CD1c-positive myeloid dendritic cell (primary cell): ENCODE measurements around the gene TNS4.

Experiments used
- DNase-seq: peaks from one replicate; pipeline ENCODE4 v3.0.0-alpha.2; 2016; ENCODE audit errors: extremely low spot score

TNS4 gene

GRCh38 chr17:40457369-40457768 lies 44.1 kb downstream of the TNS4 start:
- DNase-seq, result no peak

DNA sequence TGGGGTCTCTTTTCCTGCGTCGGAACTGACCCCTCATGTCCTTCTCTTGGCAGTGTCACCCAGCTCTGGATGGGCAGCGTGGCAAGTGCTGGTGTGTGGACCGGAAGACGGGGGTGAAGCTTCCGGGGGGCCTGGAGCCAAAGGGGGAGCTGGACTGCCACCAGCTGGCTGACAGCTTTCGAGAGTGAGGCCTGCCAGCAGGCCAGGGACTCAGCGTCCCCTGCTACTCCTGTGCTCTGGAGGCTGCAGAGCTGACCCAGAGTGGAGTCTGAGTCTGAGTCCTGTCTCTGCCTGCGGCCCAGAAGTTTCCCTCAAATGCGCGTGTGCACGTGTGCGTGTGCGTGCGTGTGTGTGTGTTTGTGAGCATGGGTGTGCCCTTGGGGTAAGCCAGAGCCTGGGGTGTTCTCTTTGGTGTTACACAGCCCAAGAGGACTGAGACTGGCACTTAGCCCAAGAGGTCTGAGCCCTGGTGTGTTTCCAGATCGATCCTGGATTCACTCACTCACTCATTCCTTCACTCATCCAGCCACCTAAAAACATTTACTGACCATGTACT lies 44.9 kb downstream of the TNS4 start:
- no peak for DNase-seq

GRCh38 chr17:40454613-40454995 lies 46.8 kb downstream of the TNS4 start:
- no peak for DNase-seq

- DNase-seq, result no peak
Observed at GRCh38 chr17:40453881-40454612, 47.4 kb downstream of the TNS4 start.

GRCh38 chr17:40452921-40453378 lies 48.5 kb downstream of the TNS4 start:
- DNase-seq, result no peak

DNA sequence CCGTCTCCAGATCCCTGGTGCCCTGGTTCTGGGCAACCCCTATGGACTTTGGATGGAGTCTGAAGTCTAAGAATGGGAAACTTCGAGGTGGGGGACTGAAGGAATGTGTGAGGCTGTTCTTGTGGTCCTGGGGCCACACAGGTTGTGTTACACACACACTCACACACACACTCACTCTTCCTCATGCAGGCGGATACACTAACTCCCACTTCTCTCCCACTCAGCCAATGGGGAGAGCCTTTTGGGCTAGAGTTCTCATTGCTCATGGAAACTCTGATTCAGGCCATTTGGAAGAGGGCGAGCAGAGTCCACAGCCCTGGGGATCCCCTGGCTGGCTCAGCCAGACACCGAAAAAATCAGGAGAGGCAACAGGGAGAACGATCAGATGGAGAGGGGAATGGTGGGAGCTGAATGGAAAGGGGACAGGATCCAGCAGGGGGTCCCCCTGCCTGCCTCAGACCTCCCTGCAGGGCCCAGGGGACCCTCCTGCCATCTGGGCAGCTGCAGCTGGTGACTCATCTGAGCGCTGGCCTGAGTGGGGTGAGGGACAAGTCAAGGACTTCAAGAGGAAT lies 49.1 kb downstream of the TNS4 start:
- DNase-seq, result no peak

DNA sequence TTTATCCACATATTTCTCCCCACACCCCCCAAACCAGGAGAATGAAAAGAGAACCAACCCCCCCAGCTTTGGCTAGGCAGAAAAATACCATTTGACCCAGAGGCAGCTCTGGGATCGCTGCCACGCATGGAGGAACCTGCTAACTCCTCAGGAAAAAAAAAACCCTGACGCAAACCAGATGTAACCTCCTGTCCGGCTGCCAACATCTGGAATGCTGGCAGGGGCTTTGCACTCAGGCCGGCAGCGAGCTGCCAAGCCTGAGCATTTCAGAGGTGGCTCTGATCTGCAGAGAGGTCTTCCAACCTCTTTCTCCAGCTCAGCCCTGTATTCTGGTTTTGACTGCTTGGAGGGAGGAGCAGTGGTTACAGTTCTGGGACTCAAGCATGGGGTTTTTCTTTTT lies 50.0 kb downstream of the TNS4 start:
- DNase-seq, result no peak

DNA sequence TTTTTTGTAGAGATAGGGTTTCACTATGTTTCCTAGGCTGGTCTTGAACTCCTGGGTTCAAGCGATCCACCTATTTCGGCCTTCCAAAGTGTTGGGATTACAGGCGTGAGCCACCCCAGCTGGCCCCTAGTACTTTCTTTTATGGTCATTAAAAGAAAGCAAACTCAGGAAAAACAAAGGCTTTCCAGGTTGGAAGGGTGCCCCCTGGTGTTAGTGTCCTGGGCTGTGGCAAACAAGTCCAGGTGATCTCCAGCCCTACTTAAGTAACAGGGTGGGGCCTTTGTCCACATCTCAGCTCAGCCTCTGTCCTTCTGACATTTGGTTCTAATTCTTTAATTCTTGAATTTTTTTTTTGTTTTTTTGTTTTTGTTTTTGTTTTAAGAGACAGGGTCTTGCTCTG lies 51.2 kb downstream of the TNS4 start:
- DNase-seq, result peak; percentile 38

DNA sequence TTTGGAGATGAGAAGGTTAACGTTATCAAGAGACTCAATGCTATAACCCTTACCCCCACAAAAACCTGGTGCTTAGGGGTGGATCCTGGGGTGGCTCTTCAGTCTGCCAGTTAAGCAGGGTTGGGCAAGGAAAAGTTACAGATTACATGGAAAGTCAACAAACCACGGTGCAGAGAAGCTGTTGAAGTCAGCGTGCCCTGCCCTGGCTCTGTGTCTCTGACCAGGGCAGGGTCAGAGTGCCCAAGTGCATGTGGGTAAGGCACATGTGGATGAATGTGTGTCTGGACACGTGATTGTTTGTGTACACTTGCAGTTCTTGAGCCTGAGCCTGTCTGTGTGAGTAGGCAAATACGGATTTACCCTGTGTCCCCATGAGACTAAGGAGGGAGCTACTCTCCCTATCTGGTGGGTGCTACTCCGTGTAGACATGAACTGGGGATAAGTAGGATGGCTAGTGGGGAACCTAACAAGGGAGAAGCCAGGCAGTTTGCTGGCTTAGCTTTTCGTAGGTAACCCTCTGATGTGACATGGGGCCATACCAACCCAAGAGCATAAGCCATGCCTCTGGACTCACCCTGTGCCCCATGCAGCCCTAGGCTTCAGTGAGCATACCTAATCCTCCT lies 52.7 kb downstream of the TNS4 start:
- no peak for DNase-seq

DNA sequence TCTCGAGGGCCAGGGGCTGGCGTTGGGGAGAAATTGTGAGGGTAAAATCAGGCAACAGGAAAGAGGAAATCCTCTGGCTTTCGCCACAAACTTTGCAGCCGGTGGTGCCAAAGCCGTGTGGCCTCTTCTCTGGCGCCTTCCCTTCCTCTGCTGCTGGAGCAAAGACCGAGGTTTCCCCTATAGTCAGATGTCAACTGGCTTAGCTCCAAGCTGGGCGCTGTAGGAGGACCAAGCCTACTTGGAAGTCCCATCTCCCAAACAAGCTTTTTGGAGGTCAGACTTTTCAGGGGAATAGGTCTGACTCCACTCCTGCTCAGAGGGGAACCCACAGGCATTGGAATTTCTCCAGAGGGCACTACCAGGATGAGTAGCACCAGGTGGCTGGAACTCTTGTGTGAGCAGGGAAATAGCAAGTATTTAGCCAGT lies 53.2 kb downstream of the TNS4 start:
- no peak for DNase-seq

DNA sequence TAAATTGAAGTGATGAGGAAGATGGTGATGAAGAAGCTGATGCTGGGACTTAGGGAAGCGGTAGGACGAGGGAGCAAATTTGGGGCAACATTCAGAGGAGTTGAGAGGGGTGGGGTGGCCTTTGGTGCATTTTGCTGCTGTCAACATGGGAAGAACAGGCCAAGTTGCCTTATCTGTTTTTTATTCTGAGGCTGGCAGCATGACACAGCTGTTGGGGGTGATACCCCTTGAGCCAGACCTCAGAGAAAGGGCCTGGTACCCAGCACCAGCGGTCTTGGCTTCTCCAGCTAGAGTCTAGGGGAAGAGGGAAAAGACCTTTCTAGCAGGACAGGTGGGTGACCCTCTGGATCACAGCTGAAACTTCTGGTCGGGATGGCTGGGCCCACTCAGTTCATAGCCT lies 53.6 kb downstream of the TNS4 start:
- DNase-seq, result no peak

DNA sequence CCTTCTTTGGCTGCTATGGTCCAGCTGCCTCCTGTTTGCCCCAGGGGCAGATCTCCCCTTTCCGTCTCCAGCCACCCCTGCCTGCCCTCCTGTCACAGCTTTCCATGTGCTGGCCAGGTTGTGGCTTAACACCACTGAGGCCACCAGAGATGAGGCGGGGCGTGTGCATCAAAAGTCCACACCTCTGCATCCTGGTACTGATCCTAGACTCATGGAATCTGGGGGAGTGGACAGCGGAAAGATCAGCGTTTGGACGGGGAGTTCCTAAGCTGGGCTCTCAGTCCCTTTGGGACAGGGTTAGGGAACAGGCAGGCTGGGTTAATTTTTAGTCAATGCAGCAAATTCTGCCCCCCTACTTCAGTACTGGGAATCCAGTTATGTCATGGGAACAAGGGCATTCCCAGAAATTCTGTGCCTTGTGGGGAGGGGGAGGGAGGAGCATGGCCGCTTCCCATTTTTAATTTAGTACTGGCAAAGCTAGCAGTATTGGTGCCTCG lies 54.2 kb downstream of the TNS4 start:
- no peak for DNase-seq

DNA sequence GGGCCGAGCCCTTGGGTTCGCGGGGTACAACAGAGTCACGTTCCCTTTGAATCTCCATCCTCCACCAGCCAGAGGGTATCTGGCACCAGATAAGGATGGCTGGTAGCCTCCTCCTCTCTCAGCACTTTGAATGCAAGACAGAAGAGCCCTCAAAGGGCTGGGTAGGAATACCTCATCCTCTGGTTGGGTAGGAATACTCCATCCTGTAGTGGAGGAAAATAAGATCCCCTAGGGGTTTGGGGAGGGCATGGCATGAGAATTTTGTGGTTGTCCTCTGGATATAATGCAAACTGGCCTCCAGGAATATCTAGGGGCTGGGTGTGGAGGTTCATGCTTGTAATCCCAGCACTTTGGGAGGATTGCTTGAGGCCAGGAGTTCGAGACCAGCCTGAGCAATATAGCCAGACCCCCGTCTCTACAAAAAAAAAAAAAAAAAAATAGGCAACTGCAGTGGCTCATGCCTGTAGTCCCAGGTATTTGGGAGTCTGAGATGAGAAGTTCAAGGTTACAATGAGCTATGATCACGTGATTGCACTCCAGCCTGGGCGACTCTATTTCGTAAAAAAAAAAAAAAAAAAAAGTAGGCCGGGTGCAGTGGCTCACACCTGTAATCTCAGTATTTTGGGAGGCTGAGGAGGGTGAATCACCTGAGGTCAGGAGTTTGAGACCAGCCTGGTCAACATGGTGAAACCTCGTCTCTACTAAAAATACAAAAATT lies 55.5 kb downstream of the TNS4 start:
- no peak for DNase-seq

DNA sequence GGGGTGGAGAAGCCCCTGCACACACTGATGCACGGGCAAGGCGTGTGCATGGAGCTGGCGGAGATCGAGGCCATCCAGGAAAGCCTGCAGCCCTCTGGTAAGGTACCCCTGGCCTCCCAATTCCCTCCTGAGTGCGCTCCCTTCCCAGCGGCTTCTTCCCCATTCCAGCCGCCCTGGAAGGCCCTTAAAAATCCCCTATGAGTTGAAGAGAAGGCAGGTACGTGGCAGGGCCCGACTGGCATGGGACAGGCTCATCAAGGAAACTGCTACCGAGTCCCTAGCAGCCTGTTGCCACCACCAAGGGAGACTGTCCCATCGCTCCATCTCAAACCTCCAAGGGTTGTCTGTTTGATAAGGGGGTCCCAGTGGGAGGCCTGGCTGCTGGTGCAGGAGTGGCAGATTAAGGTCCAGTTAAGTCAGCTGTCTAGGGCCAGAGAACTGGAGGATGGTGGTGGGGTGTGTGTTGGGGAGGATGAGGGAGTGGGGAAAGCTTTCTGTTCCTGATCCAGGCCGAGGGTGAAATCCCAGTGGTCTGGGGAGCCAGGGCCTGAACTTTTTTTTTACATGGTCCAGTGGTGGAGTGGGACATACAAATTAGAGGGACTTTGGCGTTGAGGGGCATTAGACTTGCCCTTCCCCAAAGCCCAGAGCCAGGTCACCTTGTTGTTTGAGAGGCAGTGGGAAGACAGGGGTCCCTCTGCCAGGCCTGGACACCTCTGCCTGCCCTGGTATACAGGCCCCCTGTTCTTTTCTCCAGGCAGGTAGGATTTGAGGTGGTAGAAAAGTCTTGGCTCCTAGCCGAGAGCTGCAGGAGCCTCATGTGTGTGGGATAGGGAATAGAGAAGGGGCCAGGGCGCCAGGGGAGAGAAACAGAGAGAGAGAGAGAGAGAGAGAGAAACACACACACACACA lies 57.2 kb downstream of the TNS4 start:
- DNase-seq, result no peak

- DNase-seq, result peak; percentile 77
Observed at GRCh38 chr17:40443196-40443987, 58.0 kb downstream of the TNS4 start, which contains the start of gene IGFBP4. Gene IGFBP4, plus strand, starts transcription at chr17:40443450. Its CDS starts 286 bp downstream, at chr17:40443736.

- no peak for DNase-seq
Observed at GRCh38 chr17:40442392-40443195, 58.8 kb downstream of the TNS4 start.

GRCh38 chr17:40440166-40440565 lies 61.3 kb downstream of the TNS4 start:
- DNase-seq, result no peak

DNA sequence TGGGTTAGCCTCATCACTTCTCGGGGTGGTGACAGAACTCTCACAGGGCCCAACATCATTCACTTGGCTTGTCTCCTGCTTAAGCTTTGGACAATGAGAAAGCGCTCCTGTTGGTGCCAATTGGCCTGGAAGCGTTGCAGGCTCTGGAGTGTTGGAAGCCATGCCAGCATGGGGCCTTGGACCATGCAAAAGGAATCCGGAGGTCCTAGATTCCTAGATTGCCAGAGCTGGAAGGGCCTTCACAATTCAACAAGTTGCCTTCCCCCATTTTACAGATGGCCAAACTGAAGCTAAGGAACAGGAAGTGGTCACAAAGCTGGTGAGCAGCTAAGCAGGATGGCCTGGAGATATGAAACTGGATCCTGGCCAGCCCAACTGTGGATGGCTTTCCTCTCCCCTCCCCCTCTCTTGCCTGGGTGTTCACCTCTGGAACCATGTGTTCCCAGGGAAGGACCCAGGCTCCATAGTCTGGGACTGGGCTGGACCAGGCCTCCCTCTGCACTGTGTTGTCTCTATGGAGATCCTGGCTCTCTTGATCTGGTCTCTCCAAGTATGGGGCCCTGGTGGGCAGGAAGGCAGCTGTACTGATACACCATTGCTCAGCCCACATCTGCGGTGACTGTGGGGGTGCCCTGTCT lies 64.2 kb downstream of the TNS4 start:
- DNase-seq, result no peak

DNA sequence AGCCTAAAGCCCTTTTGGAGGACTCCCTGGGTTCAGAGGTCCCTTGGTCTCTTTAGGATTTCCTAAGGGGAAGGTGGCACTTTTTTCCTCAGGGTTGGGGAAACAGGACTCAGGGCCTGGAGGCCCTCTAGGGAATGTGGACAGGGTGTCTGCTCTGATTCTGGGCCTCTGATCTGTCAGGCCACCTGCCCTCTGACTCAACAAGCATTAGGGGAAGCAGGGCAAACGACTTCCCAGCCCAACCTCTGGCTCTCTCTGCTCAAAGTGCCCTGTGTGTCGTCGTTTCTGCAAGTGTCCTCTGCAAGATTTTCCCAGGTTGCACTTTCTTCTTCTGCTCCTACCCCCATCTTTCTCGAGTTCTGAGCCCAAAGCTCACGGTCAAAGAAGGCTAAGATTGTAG lies 64.8 kb downstream of the TNS4 start:
- no peak for DNase-seq
